GM12875 (cell line): ENCODE measurements around the gene THEMIS.

Experiments used
- H3K4me3 ChIP-seq: one replicate; pipeline ENCODE4 v1.5.1; 2011; ENCODE audit warnings: low read depth, low read length, control low read depth
- TF ChIP-seq, protein P1 (sequence below): IDR thresholded peaks from 2 replicates; pipeline ENCODE4 v1.5.1; 2011; ENCODE audit warnings: low read depth, mild to moderate bottlenecking, control low read depth, inconsistent platforms, low read length, moderate library complexity, borderline replicate concordance; ENCODE audit not compliant: insufficient read depth

Gene THEMIS

DNA sequence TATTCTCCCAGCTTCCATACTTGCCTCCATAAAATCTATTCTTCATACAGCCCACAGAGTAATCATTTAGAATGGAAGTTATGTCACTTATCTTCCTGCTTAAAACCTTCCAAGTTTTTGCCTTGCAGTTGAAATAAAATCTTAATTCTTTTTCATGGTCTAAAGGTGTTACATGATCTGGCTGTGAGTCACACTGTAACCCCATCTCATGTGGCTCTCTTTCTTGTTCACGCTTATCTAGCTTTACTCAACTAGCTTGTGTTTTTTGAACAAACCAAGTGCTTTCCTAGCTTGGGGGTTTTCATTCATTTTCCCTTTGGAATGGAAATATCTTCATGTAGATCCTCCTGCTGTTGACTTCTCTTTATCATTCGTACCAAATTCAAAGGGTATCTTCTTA, 23.6 kb upstream of the THEMIS start:
- H3K4me3 ChIP-seq: no peak overlapping the region
- TF ChIP-seq, protein P1, sequence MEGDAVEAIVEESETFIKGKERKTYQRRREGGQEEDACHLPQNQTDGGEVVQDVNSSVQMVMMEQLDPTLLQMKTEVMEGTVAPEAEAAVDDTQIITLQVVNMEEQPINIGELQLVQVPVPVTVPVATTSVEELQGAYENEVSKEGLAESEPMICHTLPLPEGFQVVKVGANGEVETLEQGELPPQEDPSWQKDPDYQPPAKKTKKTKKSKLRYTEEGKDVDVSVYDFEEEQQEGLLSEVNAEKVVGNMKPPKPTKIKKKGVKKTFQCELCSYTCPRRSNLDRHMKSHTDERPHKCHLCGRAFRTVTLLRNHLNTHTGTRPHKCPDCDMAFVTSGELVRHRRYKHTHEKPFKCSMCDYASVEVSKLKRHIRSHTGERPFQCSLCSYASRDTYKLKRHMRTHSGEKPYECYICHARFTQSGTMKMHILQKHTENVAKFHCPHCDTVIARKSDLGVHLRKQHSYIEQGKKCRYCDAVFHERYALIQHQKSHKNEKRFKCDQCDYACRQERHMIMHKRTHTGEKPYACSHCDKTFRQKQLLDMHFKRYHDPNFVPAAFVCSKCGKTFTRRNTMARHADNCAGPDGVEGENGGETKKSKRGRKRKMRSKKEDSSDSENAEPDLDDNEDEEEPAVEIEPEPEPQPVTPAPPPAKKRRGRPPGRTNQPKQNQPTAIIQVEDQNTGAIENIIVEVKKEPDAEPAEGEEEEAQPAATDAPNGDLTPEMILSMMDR: no peak

DNA sequence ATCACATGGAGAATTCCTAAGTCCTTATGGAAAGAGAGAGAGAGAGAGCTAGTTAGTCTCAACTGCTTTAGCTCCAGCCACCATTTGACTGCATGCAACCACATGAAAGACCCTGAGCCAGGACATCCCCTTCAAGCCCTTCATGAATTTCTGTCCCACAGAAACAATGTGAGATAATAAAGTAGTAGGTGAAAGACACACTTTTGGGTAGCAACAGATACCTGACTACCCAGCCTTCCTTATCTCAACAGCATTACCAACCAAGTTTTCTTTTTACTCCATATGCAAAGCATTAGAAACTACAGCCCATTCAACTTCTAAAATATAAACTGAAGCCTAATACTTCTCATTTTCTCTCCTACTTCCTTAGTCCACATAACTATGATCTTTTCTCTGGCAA, 23.2 kb upstream of the THEMIS start:
- TF ChIP-seq, protein P1: no peak
- H3K4me3 ChIP-seq: no peak overlapping the region

- TF ChIP-seq, protein P1: no peak
- no peak overlapping the region for H3K4me3 ChIP-seq
Measured at GRCh38 chr6:127923135-127923534, 22.3 kb upstream of the THEMIS start.

DNA sequence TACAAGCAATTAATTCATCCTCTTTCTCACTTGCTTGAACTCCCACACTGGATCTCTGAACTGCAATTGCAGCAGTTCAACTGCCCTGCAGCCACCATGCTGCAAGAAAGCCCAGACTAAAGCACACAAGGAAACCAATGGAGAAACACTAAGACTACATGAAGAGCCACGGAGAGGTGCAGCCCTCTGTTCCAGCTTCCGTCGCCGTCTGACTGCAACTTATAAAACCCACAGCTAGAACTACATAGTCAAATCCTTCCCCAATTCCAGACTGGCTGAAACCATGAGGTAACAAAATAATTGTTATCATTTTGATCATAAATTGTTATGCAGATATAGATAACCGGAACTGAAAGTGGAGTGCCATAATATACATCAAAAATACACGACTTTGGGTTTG, 21.1 kb upstream of the THEMIS start:
- TF ChIP-seq, protein P1: no peak
- no peak overlapping the region for H3K4me3 ChIP-seq

DNA sequence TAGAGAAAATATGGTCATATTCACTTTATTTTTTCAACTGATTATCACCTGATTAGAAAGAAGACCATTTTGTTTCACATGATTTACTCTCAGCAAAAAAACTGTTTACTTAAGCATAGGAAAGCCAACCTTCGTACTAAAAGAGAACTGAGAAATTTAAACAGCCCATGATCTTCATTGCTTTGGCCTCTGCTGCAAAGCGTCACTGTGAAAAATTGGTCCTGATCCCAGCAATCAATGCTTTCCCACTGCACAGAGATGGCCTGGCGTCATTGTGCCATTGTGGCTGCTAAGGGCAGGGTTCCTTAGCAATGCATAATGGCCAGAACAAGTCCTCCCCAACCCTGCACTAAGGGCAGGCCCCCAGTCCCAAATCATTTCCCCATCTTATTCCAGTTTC, 19.9 kb upstream of the THEMIS start:
- H3K4me3 ChIP-seq: no peak overlapping the region
- TF ChIP-seq, protein P1: no peak

DNA sequence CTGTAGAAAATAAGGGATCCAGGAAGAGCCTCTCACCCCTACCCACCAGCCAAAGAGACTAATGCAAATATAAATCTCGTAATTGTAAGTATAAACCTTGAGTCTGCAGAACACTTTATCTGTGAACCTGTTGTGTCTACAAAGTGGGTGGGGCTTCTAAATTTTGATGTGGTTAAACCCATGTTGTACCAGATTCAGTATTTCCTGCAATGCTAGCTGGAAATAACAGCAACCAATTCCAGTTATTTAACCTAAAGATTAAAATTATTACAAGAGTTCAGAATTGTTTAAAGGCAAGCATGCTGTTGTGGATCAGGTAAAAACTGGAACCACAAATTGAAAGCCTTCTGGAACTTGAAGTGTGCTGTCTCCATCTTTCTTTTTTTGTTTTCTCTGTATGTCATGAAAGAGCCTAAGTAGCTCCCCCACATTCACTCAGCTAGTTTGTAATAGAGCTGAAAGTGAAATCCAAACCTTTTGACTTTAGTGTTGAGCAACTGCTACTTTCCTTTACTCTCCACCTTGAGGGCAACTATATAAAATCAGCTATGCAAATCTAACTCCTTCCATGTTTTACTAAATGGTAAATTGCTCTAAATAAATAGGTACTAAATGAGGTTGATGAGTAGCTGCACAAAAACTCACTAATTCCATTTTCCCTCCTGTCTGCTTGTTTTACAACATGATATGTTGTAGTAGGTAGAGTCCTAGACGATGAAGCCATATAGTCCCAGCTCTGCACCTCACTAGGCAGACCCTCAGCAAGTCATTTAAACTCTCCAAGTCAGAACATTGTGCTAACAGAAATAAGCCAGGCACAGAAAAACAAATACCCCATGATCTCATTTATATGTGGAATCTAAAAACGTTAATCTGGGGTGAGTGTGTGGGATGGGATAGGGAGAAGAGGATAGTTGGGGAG, 17.9 kb upstream of the THEMIS start:
- H3K4me3 ChIP-seq: no peak overlapping the region
- TF ChIP-seq, protein P1: no peak

DNA sequence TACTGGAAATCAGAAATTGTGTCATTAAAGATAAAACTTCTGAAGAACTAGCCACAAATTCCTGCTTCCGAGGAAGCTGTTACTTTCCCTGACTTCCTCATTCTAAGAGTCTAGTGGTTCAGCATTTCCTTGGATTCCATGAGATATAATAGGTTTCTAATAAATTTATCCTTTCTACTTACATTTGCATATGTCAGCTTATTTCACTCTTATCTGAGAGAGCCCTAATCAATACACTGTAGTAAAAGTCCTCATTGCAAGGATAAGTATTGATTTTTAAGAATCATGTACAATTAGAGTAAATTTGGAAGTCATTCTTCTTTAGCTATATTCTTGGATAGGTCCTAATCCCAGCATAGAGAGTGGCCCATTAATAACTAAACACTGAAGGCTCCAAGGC, 16.9 kb upstream of the THEMIS start:
- H3K4me3 ChIP-seq: no peak overlapping the region
- TF ChIP-seq, protein P1: no peak
